Stimulated activated CD4-positive, alpha-beta T cell treated with anti-CD3 and anti-CD28 coated beads, Interleukin-12 subunit alpha, Interleukin-12 subunit beta, amount 100 ng/mL, for 24 hours (primary cell): Measurements from ENCODE around the gene CLCN7.

Experiments
- DNase-seq, 2 experiments: peaks; one replicate each; pipeline ENCODE4 v3.0.0-alpha.2; 2020; ENCODE audit warnings: low read depth in 2 of 2

Gene CLCN7

GRCh38 chr16:1464196-1464893, 10.5 kb downstream of the CLCN7 start:
- DNase-seq: no peak

GRCh38 chr16:1461146-1461545, 13.7 kb downstream of the CLCN7 start:
- no peak for DNase-seq

- no peak for DNase-seq
Observed at GRCh38 chr16:1460602-1461138, 14.2 kb downstream of the CLCN7 start.

- no peak for DNase-seq
Observed at GRCh38 chr16:1459967-1460366, 14.9 kb downstream of the CLCN7 start.

GRCh38 chr16:1458977-1459341, 15.9 kb downstream of the CLCN7 start:
- DNase-seq: no peak

- DNase-seq: peak in 1 of 2 experiments; percentile 15
Observed at GRCh38 chr16:1458336-1458976, 16.4 kb downstream of the CLCN7 start.

- no peak for DNase-seq
Observed at GRCh38 chr16:1457489-1458245, 17.2 kb downstream of the CLCN7 start.

GRCh38 chr16:1456951-1457350, 17.9 kb downstream of the CLCN7 start:
- no peak for DNase-seq

- no peak for DNase-seq
Observed at GRCh38 chr16:1455190-1456171, 19.3 kb downstream of the CLCN7 start.

- no peak for DNase-seq
Observed at GRCh38 chr16:1454561-1454960, 20.3 kb downstream of the CLCN7 start.

GRCh38 chr16:1453316-1453715, 21.5 kb downstream of the CLCN7 start:
- no peak for DNase-seq

GRCh38 chr16:1452530-1452929, 22.3 kb downstream of the CLCN7 start:
- DNase-seq: no peak

GRCh38 chr16:1451702-1452392, 23.0 kb downstream of the CLCN7 start:
- DNase-seq: no peak

- no peak for DNase-seq
Observed at GRCh38 chr16:1450841-1451240, 24.0 kb downstream of the CLCN7 start.

- no peak for DNase-seq
Observed at GRCh38 chr16:1450218-1450617, 24.6 kb downstream of the CLCN7 start.

- DNase-seq: no peak
Observed at GRCh38 chr16:1449201-1449788, 25.5 kb downstream of the CLCN7 start.

- DNase-seq: no peak
Observed at GRCh38 chr16:1448536-1449116, 26.2 kb downstream of the CLCN7 start.

- DNase-seq: no peak
Observed at GRCh38 chr16:1447965-1448364, 26.9 kb downstream of the CLCN7 start.

- DNase-seq: no peak
Observed at GRCh38 chr16:1446296-1447080, 28.3 kb downstream of the CLCN7 start.
